ENCODE data around the gene FOXP1. TPM values are rescaled to one million over a fixed set of nuclear protein-coding genes. Genes with fewer than 3 reads are reported as not detected.

FOXP1 gene
- total RNA-seq, 1 donor, result 123 TPM

DNA sequence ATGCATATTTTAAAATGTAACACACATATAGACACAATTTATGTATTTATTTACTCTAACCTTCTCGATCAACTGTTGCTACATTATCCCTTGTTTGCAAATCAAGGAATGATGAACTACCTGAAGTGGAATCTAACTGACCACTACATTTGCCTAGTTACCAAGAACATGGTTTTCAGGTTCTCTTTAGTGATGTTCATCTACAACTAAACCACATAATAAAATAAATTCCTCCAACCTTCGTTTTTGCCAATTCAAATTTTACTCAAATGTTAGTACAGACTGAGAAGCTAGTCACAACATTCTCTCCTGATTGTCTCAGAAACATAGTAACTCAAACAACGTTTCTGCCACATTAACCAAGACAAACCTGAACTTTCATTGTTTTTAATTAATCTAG lies 521.9 kb downstream of the FOXP1 start:
- no peak for DNase-seq (ENCODE audit: low read depth in 2 of 3, low spot score in 2 of 3)

DNA sequence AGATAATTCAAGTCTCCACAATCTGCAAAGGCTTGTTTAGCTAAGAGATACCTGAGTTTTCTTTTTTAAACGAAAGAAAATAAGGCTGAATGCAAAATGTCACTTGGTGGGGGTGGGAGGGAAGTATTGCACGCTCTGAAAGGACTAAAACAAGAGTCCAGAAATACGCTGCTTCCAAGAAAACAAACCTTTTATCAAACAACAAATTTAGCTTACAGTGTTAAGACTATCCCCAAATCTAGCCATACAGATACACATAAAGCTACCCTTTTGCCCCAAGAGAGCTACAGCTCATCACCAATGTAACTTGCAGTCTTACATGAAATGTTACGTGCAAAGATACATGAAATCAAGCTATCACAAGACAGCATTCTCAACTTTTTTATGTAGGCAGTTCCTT lies 522.5 kb downstream of the FOXP1 start:
- DNase-seq (ENCODE audit: low read depth in 2 of 3, low spot score in 2 of 3), result no peak

DNA sequence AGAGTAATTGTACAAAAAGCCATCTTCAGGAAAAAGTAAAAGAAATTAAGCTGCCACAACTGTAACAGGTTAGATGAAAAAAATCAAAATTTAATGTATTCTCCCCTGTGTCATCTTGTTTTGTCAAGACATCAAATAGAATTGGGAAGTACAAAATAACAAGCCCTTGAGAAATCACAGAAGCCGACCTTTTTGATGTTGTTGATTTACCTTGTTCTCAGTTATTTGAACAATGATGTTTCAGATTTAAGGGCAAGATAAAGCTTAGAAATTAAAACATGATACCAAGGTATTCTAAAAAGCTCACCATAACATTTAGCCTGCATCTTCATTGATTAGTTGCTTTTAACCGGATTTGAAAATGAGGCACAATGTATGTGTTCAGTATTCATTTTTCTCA lies 523.0 kb downstream of the FOXP1 start:
- no peak for DNase-seq (ENCODE audit: low read depth in 2 of 3, low spot score in 2 of 3)

DNA sequence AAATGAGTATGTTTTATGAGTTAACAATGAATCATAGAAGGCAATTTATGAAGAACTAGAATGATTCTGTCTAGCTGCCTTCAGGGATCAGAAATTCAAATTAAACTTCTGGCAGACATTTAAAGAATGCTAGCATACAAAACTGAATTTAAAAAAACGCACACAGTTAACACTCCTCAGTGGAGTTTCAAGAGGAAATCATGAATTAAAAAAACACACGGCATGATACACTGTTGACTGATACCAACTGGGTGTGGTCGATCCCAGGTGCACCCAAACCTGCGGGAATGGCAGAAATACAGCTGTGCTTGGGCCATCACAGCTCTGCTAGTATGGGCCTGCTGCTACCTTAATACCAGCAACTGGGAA lies 526.0 kb downstream of the FOXP1 start:
- DNase-seq (ENCODE audit: low read depth in 2 of 3, low spot score in 2 of 3), result no peak

DNA sequence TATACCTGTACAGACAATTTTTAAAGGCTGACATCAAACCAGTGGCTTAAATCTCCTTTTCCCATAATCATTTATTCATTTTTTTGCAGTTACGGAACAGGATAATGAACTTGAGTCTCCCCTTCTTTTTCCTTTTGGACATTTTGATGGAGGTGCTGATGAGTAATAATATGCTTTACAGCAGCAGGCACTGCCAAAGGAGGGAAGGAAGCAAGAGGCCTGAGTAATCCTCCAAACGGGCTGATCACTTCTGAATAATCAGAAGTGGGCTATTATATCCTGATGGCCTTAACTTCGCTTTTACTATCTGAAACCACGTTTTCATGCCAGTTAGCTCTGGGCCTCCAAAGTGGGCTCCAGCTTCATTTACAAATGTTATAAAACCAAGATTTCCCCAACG lies 527.2 kb downstream of the FOXP1 start:
- DNase-seq (ENCODE audit: low read depth in 2 of 3, low spot score in 2 of 3), result no peak

DNA sequence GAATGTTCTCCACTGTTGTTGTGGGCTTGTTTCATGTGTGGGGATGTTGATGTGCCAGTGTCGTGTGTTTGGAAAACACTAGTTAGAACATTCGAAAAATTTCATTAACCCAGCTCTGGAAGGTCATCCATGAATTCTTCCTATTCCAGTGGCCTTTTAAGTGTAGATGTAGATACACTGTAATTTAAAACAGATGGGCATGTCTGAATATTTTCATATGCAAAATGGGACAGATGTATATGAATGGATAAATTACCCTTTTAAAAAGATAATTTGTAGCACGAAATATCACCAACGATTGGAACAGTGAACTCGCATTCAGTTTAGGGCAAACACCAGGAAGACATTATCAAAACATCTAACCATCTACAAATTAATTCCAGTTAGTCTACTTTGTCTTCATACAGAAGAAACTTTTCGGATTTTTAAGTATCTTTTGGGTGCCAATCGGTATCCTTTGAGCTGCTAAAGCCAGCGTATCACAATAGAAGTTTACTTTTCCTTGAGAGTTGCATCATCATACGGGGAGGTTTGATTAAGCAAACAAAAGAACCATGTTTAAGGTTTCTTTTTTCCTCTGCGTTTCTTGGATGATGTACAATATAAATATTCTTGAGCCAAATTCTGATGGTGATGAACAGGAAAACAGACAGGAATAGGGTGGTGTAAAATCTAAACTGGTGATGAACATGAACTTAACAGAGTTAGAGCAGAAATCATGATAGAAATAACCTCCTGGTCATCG lies 528.1 kb downstream of the FOXP1 start:
- DNase-seq (ENCODE audit: low read depth in 2 of 3, low spot score in 2 of 3), result no peak

DNA sequence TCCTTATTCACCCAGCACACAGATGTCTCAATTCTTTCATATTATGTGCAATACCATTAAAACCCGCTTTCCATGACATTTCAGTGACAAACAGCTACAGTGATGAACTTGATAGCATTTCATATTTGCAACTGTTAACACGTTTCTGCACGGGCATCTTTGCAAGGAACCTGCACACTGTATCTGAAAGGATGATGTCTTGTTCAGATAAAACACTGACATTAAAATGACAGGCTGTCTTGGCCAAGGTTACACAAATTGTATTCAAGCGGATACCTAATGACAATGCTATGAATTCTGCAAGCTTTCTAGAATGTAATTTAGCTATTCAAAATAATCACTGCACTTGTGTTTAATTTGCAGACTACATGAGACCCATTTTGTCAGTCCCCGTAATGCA lies 529.2 kb downstream of the FOXP1 start:
- DNase-seq (ENCODE audit: low read depth in 2 of 3, low spot score in 2 of 3), result no peak

DNA sequence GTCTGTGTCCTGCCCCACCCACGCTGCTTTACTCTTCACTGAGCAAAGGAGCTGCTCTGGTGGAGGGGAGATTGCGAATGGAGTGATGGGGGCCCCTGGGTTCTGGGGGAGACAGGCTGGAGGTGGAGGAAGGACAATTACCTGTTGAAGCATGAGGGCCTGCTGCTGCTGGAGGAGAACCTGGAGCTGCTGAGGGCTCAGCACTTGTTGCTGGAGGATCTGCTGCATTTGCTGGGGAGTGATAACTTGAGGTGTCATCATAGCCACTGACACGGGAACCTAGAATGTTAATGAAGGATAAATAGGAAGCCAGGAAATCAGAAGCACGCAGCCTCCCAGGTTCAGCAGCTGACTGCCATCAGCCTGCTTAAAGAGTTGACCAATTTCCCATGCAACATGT lies 530.0 kb downstream of the FOXP1 start:
- DNase-seq (ENCODE audit: low read depth in 2 of 3, low spot score in 2 of 3), result no peak

DNA sequence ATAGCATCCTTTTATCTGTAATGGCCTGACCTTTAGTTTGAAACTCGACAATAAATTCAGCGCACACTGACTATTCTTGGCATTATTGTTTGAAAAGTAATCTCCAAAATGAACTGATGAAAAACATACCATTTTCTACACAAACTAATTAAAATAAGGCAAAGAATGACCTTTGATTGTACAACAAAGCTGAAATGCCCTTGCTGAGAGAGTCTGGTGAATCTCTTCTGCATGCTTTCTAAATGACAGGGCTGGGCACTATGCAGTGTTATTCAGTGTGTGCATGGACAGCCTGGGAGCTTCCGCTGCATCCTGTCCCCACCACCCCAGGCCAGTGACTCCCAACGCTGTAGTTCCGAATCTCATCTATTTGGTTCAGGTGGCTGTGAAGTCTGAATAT lies 530.8 kb downstream of the FOXP1 start:
- DNase-seq (ENCODE audit: low read depth in 2 of 3, low spot score in 2 of 3), result no peak

DNA sequence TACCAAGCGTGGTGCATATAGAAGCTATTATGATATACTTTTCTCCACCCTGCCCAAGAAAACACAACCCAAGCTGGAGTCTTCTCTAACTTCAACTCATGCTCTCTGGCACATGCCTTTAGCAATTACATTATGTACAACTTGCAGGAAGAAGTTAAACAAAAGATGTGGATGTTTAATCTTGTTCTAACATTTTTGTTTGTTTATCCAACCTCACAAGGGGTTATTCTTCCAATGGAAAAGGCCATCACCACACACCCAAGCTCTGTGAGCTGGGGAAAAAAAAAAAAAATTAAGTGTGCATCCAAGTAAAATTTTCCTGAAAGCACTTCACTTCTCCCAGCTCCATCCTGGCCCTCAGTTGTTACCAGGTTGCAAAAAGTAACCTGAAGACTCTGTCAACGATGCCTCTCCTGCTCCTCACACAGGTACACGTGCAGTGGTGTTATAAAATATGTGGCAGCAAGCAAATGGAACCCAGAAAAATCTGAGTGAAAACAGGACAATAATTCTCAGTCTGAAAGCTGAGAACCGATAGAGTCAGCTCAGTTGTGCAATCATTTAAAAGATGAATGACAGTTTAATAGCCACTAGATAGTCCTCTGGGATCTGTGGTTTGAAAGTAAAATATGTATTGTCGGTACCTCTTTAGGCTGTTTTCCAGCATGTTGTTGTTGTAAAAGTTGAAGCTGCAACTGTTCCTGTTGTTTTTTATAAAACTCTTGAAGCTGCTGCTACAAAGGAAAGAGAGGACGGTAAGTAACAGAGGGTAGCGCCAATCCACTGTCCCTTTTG lies 531.4 kb downstream of the FOXP1 start:
- DNase-seq (ENCODE audit: low read depth in 2 of 3, low spot score in 2 of 3), result no peak

DNA sequence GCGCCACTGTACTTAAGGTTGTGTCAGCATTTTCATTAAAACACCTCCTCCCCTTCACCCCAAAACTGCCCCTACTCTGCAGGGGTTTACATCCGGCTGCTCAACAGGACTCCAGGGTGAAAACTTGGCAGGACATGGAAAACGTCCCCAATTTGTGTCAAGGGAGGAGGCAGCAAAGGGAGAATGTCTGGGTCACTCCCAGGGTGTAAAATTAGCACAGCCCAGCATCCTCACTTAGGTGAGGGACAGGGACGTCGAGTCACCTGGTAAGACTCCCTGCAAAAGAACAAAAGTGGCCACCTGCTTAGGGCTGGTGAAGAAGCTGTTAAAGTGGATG lies 532.3 kb downstream of the FOXP1 start:
- DNase-seq (ENCODE audit: low read depth in 2 of 3, low spot score in 2 of 3), result no peak

DNA sequence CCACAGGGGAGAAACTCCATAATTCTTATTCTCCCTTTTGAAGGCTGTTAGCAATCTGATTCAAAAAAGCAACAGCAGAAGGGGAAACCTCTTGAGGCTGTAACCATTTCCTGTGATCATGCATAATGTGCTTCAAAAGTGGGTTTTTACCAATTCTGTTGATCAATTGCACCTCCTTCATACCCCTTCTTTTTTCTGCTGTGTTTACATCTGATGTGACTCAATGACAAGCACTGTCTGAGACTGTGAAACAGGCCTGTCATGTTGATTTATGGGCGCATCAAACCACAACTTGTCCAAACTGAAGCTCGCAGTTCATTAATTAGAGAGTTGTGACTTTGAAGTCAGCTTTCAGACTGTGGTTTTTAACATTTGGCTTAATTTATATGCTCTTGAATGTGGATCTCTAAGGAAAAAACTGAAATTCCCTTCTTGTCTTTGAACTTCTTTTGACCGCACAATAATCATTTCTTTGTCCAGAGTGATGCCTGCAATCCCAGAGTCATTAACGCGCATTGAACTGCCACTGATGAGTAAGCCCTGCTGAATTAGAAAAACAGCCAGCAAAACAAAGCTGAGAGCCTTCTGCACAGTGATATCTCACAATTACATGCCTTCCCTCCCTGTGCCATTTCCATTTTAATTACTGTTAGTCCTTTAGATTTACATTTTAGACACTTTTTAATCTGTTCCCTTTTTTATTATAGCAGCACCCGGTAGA lies 532.8 kb downstream of the FOXP1 start:
- peak in 2 of 3 donors; percentile 37 to 62 for DNase-seq (ENCODE audit: low read depth in 2 of 3, low spot score in 2 of 3)

DNA sequence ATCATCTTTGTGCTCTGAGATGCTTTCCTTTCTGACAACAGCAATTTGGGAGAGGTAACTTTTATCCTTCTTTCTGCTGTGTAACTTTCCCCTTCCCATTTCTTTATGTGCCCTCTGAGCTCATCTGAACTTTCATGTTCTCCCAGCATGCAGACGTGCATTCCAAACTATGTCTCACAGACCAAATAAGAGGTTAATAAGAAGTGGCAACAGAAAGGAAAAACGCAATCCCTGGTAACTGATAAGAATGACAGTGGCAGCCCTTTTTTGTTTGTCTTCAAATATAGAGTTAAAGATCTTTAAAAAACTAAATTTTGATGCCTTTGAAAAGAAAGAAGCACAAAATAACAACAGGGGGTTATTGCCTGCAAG lies 533.4 kb downstream of the FOXP1 start:
- no peak for DNase-seq (ENCODE audit: low read depth in 2 of 3, low spot score in 2 of 3)

DNA sequence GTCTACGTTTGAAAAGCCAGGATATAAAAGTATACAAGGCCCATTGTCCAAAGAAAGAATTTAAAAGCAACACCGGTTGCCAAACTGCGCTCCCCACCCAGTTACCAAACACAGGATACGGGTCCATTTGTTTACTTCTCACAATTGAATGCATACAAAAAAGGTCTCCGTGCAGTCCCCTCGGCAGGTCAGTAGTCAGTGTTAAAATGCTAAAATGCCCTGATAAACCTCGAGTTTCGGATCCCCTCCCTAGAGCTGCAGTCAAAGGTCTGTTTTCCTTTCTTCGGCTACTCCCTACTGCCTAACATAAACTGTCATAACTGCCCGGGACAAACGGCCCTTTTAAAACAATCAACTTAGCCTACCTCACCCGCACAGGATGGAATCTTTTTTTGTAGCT lies 534.6 kb downstream of the FOXP1 start:
- DNase-seq (ENCODE audit: low read depth in 2 of 3, low spot score in 2 of 3), result no peak

DNA sequence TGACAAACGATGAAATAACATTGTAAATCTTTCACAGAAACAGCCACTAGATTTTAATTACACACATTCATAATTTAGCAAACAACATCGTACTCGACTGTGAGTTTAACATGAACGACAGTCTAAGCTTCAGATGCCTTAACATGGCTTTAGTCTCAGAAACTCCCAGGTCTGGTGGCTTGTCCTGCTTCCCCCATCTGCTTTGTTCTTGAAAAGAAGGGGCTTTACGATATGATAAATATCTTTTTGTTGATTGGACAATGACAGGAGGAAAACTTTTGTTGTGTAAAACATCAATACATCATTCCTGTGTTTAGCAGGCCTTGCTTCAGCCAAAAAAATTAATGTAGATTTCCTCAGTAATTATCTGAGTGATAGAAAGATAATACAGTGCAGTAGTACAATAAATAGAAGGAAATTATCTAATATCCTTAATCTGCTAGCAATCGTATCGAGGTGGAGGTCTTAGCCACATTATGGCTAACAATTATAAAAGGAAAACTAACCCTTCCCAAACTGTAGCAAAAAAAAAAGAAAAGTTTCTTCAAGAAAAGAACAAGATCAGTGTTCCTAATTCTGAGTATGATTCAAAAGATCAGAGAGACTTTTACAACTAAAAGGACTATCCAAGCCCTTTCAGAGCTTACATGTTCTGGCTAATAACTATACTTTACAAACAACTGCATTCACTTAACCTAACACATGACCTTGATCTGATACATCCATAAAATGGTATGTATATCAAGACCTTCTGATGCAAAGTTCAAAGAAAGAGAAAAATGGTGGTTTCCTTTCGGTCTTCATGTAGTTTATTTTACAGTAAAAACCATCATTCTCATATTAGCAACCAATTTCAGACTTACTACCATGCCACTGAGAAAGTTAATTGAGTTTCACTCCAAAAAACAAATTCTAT lies 535.7 kb downstream of the FOXP1 start:
- DNase-seq (ENCODE audit: low read depth in 2 of 3, low spot score in 2 of 3), result no peak

DNA sequence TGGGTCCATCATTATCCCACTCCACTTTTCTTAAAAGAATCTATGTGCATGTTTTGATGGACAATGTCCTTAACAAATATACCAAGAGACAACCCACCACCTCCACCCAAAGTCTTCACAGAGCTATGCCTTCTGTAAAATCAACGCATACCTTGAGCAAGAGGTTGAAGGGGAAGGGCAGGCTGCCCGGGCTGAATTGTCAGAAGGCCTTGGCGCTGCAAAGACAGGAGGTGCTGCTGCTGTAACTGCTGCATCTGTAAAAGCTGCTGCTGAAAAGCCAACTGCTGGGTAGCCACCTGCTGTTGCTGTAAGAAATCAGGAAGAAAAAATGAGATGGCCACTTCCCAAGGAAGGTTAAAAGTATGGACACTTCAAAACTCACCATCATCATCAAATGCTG lies 536.7 kb downstream of the FOXP1 start:
- no peak for DNase-seq (ENCODE audit: low read depth in 2 of 3, low spot score in 2 of 3)

DNA sequence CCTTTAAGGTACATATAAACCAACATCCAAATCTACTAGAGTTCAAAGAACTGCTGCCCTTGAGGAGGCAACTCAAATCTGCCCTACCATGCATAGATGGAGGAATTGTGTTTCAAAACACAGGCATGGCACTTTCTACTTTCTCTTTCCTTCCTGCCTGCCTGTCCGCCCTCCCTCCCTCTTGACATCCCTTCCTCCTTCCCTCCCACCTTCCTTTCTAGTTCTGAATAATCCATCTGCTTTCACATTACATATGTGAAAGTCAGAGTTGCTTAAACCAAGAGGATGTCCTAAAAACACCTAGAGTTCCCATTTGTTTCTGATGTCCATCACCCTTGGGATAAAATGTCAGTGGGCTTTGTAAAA lies 537.6 kb downstream of the FOXP1 start:
- DNase-seq (ENCODE audit: low read depth in 2 of 3, low spot score in 2 of 3), result no peak

DNA sequence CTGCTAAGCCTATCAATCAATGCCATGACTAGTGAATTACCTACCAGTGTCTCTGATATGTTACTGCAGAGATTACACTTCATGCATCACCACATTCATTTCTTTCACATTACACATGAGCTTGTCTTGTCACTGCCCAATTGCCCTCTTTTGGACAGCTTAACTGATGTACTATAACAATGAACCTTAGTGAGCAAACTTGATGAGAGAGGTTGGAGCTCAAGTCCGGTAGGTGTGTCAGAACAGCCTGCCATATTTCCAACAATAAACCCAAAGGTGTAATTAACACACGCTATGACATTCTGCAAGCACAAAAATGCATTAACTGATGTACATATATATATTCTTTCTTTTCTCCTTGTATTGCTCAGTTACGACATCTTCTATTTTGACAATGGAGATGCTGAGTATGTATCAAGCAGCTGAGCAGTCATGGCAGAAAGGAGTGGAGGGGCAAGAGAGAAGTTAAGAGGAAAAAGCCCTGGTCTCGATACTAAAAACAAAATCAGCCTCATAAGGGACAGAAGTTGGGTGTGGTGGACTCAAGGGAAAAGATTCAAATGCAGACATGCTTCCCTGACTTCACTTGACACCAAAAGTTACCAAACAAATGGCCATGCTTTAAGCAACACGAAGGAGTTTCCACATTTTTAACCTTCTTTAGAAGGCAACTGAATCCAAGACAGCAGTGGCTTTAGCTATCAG lies 538.2 kb downstream of the FOXP1 start:
- DNase-seq (ENCODE audit: low read depth in 2 of 3, low spot score in 2 of 3), result no peak

DNA sequence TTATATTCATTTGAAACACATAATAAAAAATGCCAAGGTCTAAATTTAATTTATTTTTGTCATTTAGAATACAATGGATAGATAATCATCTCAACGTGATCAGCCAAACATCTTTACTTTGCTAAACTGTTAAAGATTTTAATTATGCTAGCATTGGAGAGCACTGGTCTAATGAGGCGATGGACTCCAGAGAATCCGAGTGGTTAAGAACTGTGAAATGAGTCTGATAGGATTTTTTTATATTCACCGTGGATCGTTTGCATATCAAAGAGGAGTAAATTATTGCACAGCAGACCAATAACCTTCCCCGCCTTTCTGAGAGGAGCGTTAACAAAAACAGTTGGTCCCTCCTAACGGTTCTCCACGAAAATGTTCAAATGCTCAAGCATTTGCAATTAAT lies 540.8 kb downstream of the FOXP1 start:
- no peak for DNase-seq (ENCODE audit: low read depth in 2 of 3, low spot score in 2 of 3)

DNA sequence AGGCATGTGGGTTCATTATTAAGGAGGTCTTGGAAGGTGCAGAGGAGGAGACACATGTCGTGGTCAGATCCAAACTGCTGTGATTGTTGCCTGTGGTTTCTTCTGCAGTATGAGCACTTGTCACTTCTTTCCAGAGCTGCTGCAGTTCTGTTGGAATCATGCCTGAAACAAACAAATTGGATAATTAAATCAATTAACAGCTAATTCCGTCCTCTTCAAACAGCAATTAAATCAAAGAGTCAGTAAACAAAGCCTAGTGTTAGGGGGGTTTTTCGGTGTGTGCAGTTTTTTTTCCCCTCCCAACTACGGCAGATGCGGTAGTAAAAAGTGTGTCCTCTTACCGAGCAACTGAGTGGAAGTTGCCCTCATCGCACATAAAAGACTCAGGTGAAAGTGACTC lies 542.2 kb downstream of the FOXP1 start:
- DNase-seq (ENCODE audit: low read depth in 2 of 3, low spot score in 2 of 3), result no peak

All from hematopoietic multipotent progenitor cell (in vitro differentiated cells).